GM21447 (cell line): ENCODE data around the gene NCKAP5.

Source experiments
- ATAC-seq: cut with Tn5 transposase; IDR thresholded peaks from one replicate; pipeline ENCODE4 v1.9.1; 2021; ENCODE audit not compliant: unreplicated experiment

Gene NCKAP5

DNA sequence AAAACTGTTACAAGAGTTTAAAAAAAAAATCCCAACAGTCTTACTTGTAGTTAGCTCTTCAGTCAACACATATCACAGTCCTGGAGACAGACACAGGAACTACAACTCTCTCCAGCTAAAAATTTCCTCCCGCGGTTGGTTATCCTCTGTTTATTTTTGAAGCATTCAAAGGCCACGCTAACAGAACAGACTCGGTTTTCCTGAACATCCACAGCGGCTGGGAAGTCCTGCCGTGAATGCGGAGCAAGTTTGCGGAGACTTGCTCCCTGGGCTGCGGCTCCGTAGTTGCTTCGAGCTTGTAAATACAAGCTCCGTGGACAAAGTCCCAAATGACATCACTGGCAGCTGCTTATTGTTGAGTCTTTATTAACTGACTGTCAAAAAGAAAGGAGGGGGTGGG, at the start of gene NCKAP5:
NCKAP5 (minus strand) TSS at position 292 of the 400 bp plus-strand sequence. CDS start 50,937 bp downstream, outside the sequence.
- no peak for ATAC-seq

GRCh38 chr2:133609664-133610063, 41.4 kb upstream of the NCKAP5 start:
- ATAC-seq = no peak

GRCh38 chr2:133608291-133608690, 40.0 kb upstream of the NCKAP5 start:
- no peak for ATAC-seq

DNA sequence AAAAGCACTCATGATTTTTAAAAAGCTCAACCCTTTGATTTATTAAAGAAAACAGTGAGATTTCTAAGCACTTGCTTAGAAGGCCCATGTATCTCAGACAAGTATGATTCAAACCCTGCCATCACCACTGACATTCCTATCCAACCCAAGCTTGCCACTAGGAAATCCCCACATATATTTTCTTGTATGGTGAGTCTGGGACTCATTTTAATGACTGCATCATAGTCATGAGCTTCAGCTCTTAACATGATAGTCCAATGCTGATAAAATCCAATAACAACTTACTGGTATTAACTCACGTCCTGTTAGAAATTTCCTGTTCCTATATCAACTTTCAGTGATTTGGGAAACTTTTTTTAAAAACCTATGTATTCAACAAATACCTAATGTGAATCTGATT, 39.4 kb upstream of the NCKAP5 start:
- ATAC-seq = no peak

GRCh38 chr2:133606616-133607015, 38.4 kb upstream of the NCKAP5 start:
- no peak for ATAC-seq

GRCh38 chr2:133605766-133606137, 37.5 kb upstream of the NCKAP5 start:
- no peak for ATAC-seq

- no peak for ATAC-seq
These were observed 36.9 kb upstream of the NCKAP5 start for GRCh38 chr2:133605011-133605765.

GRCh38 chr2:133603109-133603508, 34.8 kb upstream of the NCKAP5 start:
- ATAC-seq = no peak

DNA sequence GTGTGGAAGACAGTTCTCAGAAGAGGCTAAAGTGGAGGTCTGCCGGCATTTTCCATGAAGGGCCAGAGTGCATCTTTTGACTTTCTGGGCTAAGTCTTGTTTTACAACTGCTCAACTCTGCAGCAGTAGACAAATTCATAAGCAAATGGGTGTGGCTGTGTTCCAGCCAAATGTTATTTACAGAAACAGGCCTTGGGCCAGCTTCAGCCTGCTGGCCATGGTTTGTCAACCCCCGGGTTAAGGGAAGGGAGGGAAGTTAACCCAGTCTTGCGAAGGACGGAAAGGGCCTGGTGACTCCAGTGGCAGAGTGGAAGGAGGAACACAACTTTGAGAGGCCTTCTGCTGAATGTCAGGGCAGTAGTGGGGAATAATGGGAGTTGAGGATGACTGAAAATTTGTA, 34.3 kb upstream of the NCKAP5 start:
- no peak for ATAC-seq

DNA sequence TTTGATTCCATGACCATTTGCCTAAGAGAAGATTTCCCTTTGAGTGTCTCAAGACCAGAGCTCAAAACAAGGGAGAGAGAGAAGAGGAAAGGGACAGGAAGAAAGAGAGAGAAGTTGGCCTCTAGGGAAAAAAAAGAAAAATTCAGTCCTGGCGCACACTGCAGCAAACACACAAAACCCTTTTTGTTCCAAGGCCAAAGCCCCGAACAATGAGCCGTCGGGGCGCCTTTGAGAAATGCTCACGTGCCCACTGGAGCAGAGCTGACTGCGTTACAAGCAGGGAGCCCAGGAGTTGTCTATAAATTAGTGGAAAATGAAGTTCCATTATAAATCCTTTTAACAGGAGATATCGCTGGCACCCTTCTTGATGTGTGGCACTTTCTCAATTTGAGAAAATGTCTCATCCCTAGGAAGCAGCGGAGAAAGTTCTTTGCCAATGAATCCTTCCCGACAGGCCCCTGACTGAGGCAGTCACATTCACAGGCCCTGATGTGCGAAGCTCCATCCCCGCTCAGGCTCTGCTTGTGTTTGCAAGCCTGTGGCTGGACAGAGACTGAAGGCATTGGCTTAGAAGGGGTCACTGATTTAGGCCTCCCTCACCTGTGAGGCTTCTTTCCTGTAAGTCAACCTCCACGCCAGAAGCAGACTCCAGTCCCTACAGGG, 32.1 kb upstream of the NCKAP5 start:
- no peak for ATAC-seq

DNA sequence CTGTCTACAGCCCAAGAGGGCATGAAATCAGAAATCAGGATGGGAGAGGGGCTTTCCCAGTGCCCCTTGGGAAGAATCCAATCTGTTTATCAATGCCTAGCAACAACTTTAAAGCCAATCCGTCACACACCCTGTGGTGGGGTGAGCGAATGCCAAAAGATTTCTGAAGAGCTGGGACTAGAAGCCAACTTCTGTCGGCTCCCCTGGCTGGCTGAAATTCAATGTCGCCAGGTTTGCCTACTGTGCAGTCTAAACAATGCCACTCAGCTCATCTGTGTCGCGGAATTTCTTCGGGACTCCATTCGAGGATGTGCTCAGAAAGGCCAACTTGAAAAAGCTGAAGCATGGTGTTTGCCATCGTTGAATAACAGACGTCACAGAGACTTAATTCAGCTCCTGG, 31.5 kb upstream of the NCKAP5 start:
- ATAC-seq = no peak

- ATAC-seq = no peak
These were observed 31.0 kb upstream of the NCKAP5 start for GRCh38 chr2:133599211-133599803.

- no peak for ATAC-seq
These were observed 30.5 kb upstream of the NCKAP5 start for GRCh38 chr2:133598769-133599168.

DNA sequence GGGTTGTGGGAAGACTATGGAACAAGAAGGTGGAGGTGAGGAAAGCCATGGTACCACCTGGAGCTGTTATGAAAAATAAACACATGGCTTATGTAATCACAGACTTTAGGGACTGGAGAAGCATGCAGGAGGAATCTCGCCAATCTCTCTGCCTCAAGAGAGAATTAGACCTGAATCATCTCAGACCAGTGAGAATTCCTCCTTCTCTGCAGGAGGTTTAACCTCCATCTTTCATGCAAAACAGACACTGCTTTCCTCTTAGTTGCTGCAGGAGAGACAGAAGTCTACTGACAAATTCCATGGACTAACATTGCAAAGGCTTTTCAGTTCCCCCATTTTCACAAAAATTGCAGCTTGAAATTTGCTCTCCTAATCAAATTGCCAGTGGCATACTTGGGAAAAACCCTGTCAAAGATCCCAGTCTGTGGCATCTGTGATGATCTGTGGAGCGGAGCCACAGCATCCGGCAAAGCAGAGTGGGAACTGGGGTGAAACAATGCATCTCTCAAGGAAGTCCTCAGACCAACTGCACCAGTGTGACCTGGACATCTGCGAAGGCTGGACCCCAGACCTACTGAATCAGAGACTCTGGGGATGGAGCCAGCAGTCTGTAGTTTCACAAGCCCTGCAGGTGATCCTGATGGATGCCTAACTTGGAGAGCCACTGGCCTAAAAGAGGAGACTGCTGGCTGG, 28.6 kb upstream of the NCKAP5 start:
- ATAC-seq = no peak

DNA sequence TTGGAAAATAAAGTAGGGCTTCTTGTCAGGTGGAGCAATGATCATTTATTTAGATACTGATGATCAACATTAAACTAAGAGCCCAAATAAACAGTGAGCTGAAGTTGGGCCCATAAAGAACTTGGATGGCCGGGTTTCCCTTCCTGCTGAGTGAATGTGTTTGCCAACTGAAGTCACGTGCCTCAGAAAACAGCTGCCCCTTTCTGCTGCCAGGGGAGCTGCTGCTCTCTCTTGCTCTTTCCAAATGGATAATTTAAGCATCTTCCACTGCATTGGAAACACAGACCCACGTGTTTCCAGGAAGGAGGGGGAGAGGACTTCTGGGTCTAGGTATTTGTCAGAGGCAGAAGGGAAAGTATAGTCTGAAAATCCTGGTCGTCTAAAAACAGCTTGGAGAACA, 22.9 kb upstream of the NCKAP5 start:
- no peak for ATAC-seq

DNA sequence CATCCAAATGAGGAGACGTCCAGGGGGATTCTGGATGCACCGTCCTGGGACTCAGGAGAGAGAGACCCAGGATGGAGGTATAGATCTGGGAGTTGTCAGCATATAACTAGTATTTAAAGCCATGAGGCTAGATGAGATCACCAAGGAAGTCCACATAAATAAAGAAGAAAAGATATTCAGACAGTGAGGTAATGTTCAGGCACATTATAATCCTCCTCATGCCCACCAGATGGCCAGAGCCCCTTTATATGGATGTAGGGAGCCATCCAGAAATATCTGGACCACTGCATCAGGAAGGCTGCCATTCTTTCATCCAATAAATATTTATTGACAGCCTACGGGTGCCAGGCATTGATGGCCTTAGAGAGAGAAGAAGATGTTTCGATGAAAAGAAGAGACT, 21.2 kb upstream of the NCKAP5 start:
- no peak for ATAC-seq

- ATAC-seq = no peak
These were observed 19.9 kb upstream of the NCKAP5 start for GRCh38 chr2:133588144-133588543.

DNA sequence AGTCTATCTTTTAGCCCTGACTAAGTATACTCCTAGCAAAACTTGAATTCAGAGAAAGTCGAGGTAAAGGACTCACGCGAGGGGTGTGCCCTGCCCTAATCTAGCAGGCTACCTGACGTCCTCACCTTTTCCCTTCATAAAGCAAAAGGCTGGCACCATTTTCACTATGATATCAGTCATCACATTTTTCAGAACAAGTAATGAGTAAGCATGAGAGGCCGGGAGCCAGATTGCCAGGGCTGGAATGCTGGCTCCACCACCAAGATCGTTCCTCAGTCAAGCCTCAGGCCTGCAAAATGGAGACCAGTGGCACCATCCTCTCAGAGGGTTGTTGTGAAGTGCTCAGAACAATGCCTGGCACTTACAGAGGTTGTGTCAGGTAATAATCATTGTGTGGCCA, 18.7 kb upstream of the NCKAP5 start:
- no peak for ATAC-seq

DNA sequence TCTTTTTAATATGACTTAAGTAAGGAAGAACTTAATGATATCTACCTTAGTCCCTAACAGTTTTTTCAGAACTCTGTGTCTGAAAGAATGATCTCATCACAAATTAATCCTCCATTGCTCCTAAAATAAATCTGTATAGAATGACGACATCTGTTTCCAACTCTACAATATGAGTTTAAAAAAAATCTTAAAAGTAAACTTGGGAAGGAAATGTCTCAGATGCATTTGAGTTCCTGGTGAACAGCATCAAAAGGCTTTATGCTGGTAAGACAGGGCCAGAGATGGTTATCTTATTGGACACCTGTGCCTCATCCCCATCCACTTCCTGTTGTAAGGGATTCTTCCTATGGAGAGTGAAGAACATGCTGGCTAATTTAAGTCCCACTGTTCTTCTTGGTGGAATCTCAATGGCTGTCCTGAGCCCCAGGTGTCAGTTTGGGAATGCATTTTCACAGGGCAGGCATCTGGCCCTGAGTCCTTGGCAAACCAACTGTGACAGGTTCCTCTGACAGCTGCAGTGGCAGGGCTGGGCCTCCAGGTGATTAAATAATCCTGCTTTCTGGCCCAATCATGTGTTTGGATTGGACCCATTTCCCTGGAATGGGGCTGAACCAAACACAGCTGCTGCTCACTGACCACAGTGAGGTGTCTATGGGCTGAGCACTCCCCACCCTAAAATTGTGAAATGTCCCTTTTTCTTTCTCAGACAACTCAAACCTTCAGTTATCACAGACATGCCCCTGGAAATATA, 12.9 kb upstream of the NCKAP5 start:
- no peak for ATAC-seq

DNA sequence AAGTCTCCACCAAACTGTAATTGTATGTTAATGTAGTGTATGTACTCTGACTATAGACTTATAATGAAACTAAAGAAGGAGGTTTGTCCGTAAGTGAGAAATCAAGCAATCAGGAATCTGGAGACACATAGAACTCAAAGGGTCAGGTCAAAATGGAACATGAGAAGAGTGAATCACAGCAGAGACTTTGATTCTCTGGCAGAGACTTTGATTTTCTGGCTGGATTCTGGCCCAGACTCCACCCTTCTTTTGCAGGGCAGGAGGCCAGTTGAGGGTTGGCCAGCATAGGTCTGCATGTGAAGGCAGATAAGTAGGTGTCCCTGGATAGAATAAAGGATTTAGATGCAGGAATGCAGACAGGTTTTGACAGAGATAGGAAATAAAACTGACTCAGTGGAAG, 11.0 kb upstream of the NCKAP5 start:
- ATAC-seq = no peak

- no peak for ATAC-seq
These were observed 8.5 kb upstream of the NCKAP5 start for GRCh38 chr2:133576714-133577113.
